NT2/D1 (cell line): ENCODE data around the gene PTPN12.

Source experiments
- SUZ12 ChIP-seq: IDR thresholded peaks from 2 replicates; pipeline ENCODE4 v1.6.1; 2011; ENCODE audit not compliant: insufficient read length, insufficient read depth; ENCODE audit errors: extremely low read depth
- YY1 ChIP-seq: IDR thresholded peaks from 2 replicates; pipeline ENCODE4 v1.6.1; 2011; ENCODE audit not compliant: insufficient read length, insufficient read depth

GRCh38 chr7:77536017-77536412 is 1.1 kb upstream of the PTPN12 start:
- no peak for TF ChIP-seq SUZ12
- TF ChIP-seq YY1: no peak
